Anterior cingulate cortex (tissue), 58 donors: ENCODE measurements around the gene GNAI1.

Experiments used
- DNase-seq, 58 donors: peaks; one replicate each; lab custom pipeline; 2025; lab: John Stamatoyannopoulos, UW

GNAI1 gene

DNA sequence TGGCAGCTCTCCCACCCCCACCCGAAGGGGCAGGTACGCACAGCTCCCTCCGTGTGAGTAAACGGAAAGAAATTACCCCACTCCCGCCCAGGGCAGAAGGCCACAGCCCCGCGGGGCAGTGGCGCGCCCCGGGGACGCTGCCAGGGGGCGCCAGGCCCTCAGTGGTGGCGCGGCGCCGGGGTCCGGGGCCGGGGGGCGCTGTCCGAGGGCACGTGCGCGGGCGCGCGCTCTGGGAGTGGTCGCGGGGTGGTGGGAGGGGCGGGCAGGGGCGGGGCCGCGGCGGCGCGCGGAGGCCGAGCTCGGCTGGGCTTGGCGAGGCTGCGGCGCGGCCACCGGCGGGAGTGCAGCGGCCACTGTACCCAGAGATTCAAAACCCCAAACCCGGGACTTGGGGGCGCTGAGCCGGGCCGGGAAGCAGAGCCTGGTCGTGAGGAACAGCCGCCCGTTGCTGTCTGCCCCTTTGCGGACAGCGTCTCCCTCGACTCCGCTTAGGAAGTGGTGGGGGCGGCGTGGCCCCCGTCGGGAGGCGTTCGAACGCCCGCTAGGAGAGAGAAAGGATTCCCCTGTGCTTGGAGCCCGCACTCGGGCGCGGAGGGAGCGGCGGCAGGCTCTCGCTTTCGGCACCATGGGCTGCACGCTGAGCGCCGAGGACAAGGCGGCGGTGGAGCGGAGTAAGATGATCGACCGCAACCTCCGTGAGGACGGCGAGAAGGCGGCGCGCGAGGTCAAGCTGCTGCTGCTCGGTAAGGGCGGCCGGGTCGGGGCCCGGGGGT, at the start of gene GNAI1:
TSS of gene GNAI1 (plus strand) at position 296 of the 773 bp plus-strand sequence. CDS start at position 626, 330 bp downstream.
- peak in 56 of 58 donors; percentile 42 to 92 (median 78) for DNase-seq

DNA sequence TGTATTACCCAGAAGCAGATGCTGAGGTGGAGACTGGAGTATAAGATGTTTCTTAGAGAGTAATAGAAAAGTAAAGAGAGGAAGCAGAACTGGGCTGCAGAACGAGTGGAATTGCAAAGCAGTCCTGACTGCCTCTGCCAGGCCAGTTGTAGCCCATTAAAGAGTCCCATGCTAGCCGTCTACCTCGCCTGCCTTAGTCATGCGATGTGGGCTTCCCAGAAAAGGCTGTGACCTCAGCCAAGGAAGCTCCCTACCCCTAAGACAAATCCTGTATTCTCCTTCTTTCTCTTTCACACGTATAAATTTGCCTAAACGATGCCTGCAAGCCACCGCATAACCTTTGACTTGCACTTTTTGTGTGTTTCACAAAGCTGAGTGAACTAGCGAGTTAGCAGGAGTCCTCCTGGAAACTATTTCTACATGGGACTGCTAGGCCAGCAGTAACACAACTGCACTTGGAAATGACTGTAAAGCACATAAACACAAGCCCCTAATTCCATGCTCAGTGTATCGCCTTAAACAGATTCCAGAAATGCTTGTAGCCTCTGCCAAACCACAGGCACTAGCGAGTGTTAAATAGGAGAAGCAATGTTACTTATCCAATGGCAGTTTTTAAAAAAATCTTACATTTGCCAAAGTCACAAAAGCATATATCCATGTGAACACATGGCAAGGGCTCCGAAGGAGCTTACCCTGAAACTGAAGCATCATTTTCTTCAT, 47.4 kb upstream of the GNAI1 start:
- DNase-seq = no peak

DNA sequence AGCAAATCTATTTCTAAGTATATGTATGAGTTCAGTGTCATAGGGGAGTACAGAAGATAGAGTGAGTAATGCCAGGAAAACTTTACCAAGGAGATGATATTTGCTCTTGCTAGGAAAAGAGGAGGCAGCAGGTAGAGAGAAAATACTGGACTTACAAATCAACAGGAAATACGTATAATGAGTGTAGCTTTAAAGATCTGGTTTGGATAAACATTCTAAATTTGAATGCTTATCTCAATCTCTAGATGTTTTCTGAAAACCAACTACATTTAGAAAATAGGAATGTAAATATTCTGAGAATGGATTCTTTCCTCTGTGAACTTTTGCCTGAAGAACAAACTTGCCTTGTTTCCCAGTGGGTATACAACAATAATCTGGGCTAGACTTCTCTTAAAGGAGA, 46.9 kb upstream of the GNAI1 start:
- no peak for DNase-seq

DNA sequence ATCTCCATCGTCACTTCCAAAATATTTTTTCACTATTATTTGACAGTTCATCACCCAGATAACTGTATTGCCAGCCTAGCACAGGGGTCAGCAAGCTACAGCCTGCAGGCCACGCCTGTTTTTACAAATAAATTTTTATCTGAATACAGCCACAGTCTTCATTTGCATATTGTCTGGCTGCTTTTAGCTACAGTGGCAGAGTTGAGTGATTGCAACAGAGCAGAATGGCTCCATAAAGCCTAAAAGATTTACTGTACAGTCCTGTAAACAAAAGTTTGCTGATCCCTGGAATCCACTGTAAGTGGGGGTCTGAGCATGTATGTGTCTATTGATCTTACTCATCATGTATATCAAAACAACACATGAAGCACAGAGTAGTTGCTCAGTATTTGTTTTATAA, 45.9 kb upstream of the GNAI1 start:
- DNase-seq = no peak

DNA sequence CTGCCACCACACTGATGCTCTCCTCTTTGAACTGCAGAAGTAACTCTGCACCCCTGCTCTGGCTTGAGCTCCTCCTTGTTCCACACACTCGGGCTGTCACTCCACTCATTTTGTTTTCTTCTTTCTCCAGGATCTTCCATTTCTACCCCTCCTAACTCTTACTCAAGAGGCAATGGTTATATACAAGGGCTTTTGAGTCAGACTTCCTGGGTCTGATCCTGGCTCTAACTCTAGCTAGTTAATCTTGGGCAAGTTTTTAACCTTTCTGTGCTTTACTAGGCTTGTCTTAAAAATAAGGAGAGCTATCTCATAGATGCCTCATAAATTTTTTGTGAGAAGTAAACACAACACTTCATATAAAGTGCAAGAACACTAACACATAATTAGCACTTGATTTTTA, 45.3 kb upstream of the GNAI1 start:
- DNase-seq = no peak

DNA sequence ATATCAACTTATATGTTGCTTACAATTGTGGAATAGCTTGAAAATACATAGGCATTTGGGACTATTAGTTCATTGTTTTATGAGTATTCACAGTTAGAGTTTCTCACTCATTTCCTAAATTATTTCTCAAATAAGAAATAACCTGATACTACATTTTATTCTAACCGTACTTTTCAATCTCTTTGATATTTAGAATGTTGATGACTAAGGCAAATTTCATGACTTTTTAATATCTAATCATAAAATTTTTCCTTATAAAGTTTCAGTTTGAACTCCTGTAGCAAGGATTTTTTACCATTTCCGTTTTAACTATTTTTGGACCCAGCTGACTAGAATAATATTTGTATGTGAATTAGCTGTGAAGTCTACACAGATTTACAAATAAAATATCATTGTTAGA, 41.3 kb upstream of the GNAI1 start:
- no peak for DNase-seq

DNA sequence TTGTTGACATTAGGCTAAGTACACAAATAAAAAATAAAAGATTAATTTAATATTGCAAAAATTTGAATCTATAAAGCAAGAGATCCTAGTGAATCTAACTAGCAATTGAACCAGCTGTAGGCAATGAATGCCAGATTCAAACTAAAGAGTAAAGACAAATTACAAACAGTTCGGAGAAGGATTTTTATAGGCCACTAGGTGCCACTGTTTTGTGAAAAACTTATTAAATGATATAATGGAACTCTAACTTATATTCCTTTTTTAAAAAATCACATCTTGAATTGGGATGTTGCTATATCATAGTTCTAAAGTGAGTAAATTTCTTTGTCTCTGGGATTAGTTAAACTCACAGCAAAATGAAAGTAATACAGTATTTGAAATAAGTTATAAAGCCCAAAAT, 39.1 kb upstream of the GNAI1 start:
- DNase-seq = no peak

DNA sequence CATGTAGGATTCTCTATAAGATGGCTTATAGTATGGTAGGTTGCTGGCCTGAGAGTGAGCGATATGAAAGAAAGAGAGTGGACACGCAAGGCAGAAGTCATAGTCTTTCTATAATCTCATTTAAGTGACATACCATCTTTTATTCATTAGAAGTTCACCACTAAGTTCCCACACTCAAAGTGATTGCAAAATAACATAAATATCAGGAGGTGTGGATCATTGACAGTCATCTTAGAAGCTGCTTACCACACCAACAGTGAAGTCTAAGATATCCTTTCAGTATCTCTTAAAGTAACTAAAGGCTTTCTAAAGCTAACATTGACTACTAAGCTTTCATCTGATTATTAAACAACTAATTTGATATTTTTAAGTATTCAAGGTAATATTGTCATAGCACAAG, 36.9 kb upstream of the GNAI1 start:
- no peak for DNase-seq

DNA sequence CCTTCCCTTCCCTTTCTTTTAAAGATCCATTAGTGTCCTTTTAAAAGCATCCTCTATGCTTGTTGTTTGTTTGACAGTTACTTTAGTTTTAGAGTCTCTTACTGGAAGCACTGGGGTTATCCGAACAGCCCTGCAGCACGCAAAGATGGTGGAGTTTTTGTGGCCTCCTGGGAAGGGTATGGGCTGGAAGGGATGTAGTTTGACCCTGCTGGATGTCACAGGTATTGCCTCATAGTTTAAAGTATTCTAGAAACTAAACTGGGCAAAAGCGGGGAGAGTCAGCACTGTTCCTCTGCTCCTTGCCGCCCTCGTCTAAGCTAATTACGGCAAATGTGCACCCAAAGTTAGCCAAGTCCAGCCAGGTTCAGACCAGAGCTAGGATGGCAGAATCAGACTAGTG, 35.8 kb upstream of the GNAI1 start:
- no peak for DNase-seq

DNA sequence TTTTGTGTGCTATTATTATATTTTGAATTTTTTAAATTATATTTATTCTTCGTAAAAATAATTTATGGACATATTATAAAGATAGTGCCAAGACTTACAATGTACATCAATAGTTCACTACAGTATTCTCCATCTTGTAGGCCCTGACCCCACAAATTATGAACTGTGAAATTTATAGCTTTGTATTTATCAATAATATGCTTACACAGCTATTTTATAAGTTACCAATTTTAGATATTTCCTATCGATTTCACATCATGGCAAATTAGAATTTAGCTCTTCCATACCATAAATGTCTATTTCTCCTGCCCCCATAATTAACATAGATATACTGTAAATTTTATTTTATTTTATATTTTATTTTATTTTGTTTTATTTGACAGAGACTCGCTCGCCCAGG, 34.4 kb upstream of the GNAI1 start:
- DNase-seq = no peak

DNA sequence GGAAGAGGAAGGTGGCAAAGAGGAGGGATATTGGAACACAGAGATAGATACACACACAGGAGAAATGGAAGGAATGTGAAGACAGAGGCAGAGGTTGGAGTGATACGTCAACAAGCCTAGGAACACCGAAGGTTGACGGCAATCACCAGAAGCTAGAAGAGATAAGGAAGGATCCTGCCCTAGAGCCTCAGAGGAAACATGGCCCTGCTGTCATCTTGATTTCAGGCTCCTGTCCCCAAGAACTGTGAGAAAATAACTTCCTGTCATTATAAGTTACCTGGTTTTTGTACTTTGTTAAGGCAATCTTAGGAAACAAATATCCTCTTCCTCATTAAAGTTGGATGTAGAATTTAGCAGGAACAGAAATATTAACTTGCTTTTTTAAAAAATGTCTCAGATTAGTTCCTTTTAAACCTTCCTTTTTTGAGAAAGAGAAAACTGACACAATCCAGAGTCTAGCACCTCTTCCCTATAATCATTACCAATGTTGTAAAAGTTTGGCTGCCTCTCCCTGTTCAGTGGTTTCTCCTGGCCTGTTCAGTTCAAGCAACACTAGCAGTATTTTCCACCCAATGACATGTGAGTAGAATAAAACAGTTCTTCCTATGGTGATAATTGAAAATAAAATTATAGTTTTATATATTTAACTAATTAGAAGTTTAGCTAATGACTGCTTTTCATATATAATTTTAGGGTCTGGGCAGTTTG, 28.8 kb upstream of the GNAI1 start:
- DNase-seq = no peak

DNA sequence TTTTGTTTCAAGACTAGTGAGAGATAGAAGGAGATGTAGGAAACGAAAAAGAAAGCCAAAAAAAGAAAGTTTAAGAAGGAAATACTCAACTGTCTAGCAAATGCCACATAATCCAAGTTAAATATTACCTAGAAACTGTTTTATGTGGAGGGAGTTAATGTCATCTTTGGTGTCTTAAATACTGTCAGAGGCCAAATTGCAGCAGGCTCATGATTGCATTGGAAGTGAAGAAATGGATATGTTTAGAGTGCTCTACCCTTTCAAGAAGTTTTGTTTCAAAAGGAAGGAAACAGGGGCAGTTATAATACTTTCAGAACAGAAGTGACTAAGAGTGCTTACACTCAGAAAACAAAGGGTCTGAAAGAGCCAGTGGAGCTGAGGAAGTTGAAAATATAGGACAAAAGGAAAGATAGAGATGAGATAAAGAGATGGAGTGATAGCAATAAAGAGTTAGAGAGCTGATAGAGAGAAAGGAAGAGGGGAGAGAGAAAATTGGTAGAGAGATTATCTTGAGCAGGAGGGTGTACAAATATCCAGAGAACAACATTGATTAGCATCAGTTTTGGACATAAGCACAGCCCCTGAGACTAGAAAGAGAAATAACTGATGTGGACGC, 28.0 kb upstream of the GNAI1 start:
- DNase-seq = no peak

DNA sequence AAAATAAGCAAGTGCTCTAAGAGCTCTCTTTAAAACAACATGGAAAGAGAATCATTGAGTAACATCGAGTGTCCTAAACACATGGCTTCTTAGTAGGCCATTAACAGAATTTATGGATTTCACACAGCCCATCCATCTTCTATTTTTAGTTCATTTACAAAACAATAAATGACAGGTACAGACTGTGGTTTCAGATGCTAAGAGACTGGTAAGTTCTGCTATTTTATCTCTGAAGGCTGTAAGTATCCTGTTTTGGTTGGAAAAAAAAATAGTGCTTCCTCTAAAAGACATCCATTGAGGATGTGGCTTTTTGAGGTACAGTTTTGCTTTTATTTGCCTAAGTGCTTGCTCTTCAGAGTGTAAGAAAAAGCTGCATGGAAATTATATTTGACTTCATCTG, 27.4 kb upstream of the GNAI1 start:
- DNase-seq = no peak

DNA sequence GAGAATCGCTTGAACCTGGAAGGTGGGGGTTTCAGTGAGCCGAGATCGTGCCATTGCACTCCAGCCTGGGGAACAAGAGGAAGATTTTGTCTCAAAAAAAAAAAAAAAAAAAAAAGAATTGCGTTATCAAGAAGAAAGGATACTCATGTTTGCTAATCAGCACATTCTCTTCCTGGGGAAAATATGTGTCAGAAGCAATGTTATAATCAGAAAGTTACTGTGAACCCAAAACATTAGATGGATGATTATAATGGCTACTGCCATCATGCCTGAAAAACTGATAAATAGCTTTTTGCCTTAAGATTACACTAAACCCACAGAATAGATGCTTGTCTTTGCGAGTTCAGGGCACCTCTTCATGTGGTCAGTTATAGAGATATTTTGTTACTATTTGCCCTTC, 24.3 kb upstream of the GNAI1 start:
- DNase-seq = no peak

DNA sequence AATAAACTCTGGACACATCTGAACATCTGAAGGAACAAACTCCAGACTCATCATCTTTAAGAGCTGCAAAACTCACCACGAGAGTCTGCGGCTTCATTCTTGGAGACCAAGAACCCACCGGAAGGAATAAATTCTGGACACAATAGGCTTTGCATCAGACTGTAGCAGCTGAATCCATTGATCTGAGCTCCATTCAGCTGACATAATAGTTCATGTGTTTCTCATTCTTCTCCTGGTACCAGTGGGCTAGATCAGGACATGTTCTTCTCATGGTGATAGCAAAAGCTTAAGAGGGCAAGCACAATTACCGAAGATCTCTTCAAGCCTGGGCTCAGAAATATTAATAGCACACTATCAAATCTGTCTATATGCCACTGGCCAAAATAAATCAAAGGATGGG, 20.5 kb upstream of the GNAI1 start:
- no peak for DNase-seq

DNA sequence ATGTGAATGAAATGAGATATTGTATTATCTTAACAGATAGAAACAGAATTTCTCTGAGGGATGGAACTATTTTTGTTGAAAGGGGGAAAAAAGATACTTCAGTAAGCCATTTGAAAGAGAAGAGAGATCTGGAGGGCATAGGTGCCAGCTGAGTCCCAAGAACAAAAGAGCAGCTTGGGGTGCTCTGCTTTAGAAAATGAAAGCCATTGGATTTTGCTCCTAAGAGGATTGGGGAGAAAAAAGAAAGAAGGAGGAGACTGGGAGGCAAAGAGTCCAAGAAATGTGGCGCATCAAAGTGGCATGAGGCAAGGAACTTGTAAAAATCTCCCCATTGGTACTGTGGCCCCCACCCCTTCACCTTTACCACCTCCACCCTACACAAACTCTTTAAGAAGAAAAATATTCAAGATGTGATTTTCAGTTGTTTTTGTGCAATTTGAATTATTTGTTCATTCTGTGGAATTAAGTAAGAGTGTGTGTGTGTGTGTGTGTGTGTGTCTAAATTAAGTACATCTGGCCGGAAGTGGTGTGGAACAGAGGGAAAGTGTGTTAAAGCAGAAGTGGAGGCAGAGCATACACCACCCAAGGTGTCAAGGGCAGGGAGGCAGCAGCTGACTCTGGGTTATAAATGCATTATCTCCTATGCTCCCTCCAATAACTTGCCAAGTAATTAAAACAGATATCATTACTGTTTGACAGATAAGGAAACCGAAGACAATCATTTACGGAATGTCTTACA, 9.9 kb upstream of the GNAI1 start:
- no peak for DNase-seq

DNA sequence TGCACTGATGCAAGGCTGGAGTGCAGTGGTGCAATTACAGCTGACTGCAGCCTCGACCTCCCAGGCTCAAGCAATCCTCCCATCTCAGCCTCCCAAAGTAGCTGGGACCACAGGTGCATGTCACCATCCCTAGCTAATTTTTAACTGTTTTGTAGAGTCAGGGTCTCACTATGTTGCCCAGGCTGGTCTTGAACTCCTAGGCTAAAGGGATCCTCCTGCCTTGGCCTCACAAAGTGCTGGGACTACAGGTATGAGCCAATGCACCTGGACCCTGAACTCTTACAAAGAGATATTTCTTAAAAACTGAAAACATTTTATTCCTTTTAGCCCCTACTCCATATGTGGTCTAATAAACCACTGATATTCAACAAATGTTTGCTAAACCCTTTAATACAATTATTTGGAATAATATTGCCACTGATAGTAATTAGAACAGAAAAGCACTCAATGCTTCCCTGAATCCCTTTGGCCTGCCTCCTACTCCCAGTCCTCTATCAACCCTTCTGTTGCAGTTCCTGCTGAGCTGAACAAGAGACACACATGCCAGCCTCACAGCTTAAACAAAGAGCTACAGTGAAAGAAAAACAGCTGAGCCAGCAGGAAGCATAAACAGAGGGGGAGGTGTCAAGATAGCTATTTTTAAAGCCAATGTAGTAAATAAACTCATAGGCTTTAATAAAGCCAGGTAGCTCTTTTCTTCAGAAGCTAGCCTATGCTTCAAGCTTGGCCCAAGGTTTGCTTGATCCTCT, 7.0 kb upstream of the GNAI1 start:
- DNase-seq = peak in 40 of 58 donors; percentile 5 to 85 (median 49)

DNA sequence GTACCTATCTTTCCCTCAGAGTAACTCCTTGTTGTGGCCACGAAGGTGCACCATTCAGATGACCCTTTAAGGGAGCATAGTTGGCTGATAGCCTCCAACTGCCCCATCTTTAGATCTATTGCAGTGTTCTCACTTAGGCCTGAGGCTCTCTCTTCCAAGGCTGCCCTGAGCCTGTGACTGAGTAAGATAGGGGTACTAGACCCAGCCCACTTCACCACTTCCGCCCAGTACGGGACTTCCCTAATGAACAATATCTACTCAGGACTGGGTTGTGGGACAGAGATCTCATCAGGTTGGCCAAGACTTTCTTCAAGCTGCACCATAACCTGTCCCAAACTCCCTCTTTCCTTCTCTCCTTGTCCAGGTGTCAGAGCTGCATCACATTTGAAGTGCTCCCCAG, 5.7 kb upstream of the GNAI1 start:
- no peak for DNase-seq

DNA sequence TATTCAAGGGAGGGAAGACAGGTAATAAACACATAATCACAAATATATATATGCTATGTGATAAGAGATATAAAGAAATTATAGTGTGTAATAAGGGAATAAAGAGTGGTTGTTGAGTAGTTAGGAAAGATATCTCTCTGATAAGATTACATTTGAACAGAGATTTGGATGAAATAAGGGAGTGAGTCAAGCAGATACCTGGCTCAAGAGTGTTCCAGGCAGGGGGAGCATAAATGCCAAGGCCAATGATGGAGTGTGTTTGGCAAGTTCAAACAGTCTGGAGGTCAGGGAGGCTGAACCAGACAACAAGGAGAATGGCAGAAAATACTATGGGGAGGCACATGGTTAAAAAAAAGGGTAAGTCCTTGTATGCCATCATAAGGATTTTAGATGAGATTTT, 4.8 kb upstream of the GNAI1 start:
- no peak for DNase-seq
